Loucy (cell line): ENCODE results near the gene OR6C74.

Experiments
- H2AFZ ChIP-seq: fragments of 200-600 bp; sonication (generic); 2 replicates; pipeline ENCODE4 v1.6.0; 2016; ENCODE audit warnings: antibody characterized with exemption, mild to moderate bottlenecking, low read length, moderate library complexity
- H3F3A ChIP-seq: fragments of 200-600 bp; 2 replicates; pipeline ENCODE4 v1.6.0; 2016; ENCODE audit warnings: antibody characterized with exemption, low read depth, mild to moderate bottlenecking
- H3K27me3 ChIP-seq: fragments of 200-600 bp; sonication (generic); 2 replicates; pipeline ENCODE4 v1.6.1; 2014; ENCODE audit warnings: low read length, mild to moderate bottlenecking; ENCODE audit not compliant: insufficient read depth, poor library complexity, severe bottlenecking
- H3K36me3 ChIP-seq: fragments of 200-600 bp; sonication (generic); 2 replicates; pipeline ENCODE4 v1.6.1; 2016; ENCODE audit warnings: low read length; ENCODE audit not compliant: insufficient read depth
- H3K4me1 ChIP-seq: fragments of 200-600 bp; sonication (generic); 2 replicates; pipeline ENCODE4 v1.5.1; 2014; ENCODE audit warnings: low read length, mild to moderate bottlenecking; ENCODE audit not compliant: insufficient read depth, poor library complexity, severe bottlenecking
- H3K4me2 ChIP-seq: fragments of 200-600 bp; sonication (generic); 2 replicates; pipeline ENCODE4 v1.6.0; 2014; ENCODE audit warnings: antibody characterized with exemption, low read length, low read depth, mild to moderate bottlenecking; ENCODE audit not compliant: poor library complexity, severe bottlenecking
- H3K4me3 ChIP-seq: fragments of 200-600 bp; sonication (generic); 2 replicates; pipeline ENCODE4 v1.5.1; 2014; ENCODE audit warnings: low read length, mild to moderate bottlenecking, mixed read lengths; ENCODE audit not compliant: poor library complexity, severe bottlenecking
- H3K79me2 ChIP-seq: fragments of 200-600 bp; sonication (generic); 2 replicates; pipeline ENCODE4 v1.6.1; 2014; ENCODE audit warnings: low read length; ENCODE audit not compliant: insufficient read depth
- H3K9ac ChIP-seq: fragments of 200-600 bp; sonication (generic); 2 replicates; pipeline ENCODE4 v1.6.0; 2014; ENCODE audit warnings: mild to moderate bottlenecking, low read depth, low read length, moderate library complexity; ENCODE audit not compliant: poor library complexity, severe bottlenecking
- H3K9me2 ChIP-seq: fragments of 200-600 bp; sonication (generic); replicated peaks from 2 replicates; pipeline ENCODE4 v1.6.1; 2016; ENCODE audit warnings: low read depth, low read length, mixed read lengths
- H3K9me3 ChIP-seq: fragments of 200-600 bp; sonication (generic); 2 replicates; pipeline ENCODE4 v1.6.1; 2014; ENCODE audit warnings: mild to moderate bottlenecking, antibody characterized with exemption, low read length, low read depth; ENCODE audit not compliant: insufficient read depth
- H4K20me1 ChIP-seq: fragments of 200-600 bp; sonication (generic); 2 replicates; pipeline ENCODE4 v1.6.0; 2014; ENCODE audit warnings: antibody characterized with exemption, low read length, mild to moderate bottlenecking; ENCODE audit not compliant: insufficient read depth, poor library complexity, severe bottlenecking
- CTCF ChIP-seq: fragments of 200-600 bp; sonication (generic); conservative IDR thresholded peaks from 2 replicates; pipeline ENCODE4 v1.5.1; 2014; ENCODE audit warnings: mild to moderate bottlenecking, antibody characterized with exemption, low read length
- EZH2phosphoT487 ChIP-seq: fragments of 200-600 bp; IDR thresholded peaks from 2 replicates; pipeline ENCODE4 v1.6.1; 2018; ENCODE audit warnings: antibody characterized with exemption, mild to moderate bottlenecking, moderate library complexity, borderline replicate concordance

The OR6C74 gene

DNA sequence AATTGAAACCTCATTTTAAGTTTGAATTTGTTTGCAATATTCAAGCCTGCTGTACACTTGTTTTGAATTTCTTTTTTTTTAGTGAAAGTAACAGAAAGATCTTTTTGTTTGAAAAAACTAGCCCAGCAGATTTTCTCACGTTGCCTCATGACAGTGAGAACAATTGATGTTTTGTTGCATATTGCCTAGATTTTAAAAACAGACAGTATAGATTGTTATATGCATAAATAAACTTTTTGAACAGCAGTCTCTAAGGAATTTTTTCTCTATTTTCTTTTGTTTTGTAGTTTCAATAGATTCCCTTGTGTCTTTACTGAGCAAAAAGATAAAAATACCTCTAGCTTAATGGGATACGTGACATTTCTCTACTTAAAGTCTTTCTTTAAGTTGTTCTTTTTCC, 36.6 kb downstream of the OR6C74 start:
- Histone ChIP-seq H3K9ac (no peak overlapping the region), H3K36me3 (no peaks in the 10 kb centered on the region), H3K4me3 (no peak overlapping the region), H3K4me2 (no peak overlapping the region), H3K4me1 (no peaks in the 10 kb centered on the region), H3F3A (no peaks in the 10 kb centered on the region), H4K20me1 (no peaks in the 10 kb centered on the region), H2AFZ (no peak overlapping the region), H3K27me3 (no peaks in the 10 kb centered on the region), H3K9me3 (no peaks in the 10 kb centered on the region), H3K79me2 (no peaks in the 10 kb centered on the region), H3K9me2 (no peaks in the 10 kb centered on the region)
- TF ChIP-seq EZH2phosphoT487 (no peak), CTCF (no peak)

GRCh38 chr12:55289999-55290398, 45.6 kb downstream of the OR6C74 start:
- Histone ChIP-seq H2AFZ (no peak overlapping the region), H3K79me2 (no peaks in the 10 kb centered on the region), H4K20me1 (no peaks in the 10 kb centered on the region), H3K36me3 (no peaks in the 10 kb centered on the region), H3K27me3 (no peaks in the 10 kb centered on the region), H3K4me3 (no peak overlapping the region), H3K4me2 (no peak overlapping the region), H3K9ac (no peak overlapping the region), H3F3A (no peaks in the 10 kb centered on the region), H3K9me2 (no peaks in the 10 kb centered on the region), H3K4me1 (no peaks in the 10 kb centered on the region), H3K9me3 (no peaks in the 10 kb centered on the region)
- TF ChIP-seq EZH2phosphoT487 (no peak), CTCF (no peak)
